ENCODE measurements around the gene FBXW9.

GRCh38 chr19:12701596-12702282 is 5.3 kb upstream of the FBXW9 start:
- TF ChIP-seq TEAD4 (IDR thresholded peaks at IDR 0.05): no peak
- no peak for TF ChIP-seq RAD21 (IDR thresholded peaks at IDR 0.05; ENCODE audit: low read depth)
- TF ChIP-seq TAF1 (IDR thresholded peaks at IDR 0.05; ENCODE audit: low read depth): no peak
- TF ChIP-seq CEBPB (IDR thresholded peaks at IDR 0.05): no peak
- TF ChIP-seq, protein P1, sequence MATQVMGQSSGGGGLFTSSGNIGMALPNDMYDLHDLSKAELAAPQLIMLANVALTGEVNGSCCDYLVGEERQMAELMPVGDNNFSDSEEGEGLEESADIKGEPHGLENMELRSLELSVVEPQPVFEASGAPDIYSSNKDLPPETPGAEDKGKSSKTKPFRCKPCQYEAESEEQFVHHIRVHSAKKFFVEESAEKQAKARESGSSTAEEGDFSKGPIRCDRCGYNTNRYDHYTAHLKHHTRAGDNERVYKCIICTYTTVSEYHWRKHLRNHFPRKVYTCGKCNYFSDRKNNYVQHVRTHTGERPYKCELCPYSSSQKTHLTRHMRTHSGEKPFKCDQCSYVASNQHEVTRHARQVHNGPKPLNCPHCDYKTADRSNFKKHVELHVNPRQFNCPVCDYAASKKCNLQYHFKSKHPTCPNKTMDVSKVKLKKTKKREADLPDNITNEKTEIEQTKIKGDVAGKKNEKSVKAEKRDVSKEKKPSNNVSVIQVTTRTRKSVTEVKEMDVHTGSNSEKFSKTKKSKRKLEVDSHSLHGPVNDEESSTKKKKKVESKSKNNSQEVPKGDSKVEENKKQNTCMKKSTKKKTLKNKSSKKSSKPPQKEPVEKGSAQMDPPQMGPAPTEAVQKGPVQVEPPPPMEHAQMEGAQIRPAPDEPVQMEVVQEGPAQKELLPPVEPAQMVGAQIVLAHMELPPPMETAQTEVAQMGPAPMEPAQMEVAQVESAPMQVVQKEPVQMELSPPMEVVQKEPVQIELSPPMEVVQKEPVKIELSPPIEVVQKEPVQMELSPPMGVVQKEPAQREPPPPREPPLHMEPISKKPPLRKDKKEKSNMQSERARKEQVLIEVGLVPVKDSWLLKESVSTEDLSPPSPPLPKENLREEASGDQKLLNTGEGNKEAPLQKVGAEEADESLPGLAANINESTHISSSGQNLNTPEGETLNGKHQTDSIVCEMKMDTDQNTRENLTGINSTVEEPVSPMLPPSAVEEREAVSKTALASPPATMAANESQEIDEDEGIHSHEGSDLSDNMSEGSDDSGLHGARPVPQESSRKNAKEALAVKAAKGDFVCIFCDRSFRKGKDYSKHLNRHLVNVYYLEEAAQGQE (IDR thresholded peaks at IDR 0.05; ENCODE audit: low read depth): no peak
